ENCODE data around the gene DAPK2. TPM values are rescaled to one million over a fixed set of nuclear protein-coding genes. Genes with fewer than 3 reads are reported as not detected.
"Not testable (repeated sequence)": the region's sequence is repeated elsewhere in the genome, so short reads cannot be mapped to it uniquely, and the experiment has no call there.

DAPK2 gene
- total and polyA plus RNA-seq, 12 donors, result 20.8 to 62.6 (median 38.5) TPM

DNA sequence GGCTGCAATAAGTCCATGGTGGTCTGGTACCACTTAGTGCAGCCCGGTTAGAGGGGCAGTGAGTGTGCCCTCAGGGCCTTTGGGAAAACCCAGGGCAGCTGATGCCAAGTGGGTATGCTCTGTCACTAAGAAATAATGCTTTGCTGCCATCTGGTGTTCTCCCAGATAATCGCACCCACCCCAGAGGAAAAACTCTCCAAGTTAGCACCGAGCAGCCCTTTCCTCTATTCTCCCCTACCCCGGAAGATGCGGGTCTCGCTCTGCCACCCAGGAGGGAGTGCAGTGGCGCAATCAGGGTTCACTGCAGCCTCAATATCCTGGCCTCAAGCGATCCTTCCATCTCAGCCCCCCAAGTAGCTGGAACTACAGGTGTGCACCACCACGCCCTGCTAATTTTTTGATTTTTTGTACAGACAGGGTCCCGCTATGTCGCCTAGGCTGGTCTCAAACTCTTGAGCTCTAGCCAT is 21.3 kb upstream of the DAPK2 start:
- ATAC-seq (peak; percentile 63 to 86 (median 78)), DNase-seq (peak; percentile 19 to 55)
- WGBS, 2 donors, result 25 to 27% methylated on average over 11 of the region's 11 CpGs
- TF ChIP-seq, protein P1, sequence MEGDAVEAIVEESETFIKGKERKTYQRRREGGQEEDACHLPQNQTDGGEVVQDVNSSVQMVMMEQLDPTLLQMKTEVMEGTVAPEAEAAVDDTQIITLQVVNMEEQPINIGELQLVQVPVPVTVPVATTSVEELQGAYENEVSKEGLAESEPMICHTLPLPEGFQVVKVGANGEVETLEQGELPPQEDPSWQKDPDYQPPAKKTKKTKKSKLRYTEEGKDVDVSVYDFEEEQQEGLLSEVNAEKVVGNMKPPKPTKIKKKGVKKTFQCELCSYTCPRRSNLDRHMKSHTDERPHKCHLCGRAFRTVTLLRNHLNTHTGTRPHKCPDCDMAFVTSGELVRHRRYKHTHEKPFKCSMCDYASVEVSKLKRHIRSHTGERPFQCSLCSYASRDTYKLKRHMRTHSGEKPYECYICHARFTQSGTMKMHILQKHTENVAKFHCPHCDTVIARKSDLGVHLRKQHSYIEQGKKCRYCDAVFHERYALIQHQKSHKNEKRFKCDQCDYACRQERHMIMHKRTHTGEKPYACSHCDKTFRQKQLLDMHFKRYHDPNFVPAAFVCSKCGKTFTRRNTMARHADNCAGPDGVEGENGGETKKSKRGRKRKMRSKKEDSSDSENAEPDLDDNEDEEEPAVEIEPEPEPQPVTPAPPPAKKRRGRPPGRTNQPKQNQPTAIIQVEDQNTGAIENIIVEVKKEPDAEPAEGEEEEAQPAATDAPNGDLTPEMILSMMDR (IDR thresholded peaks at IDR 0.05), result peak; percentile 74 to 90 (median 85)
- intact Hi-C loops (cut with DNase I), result loop anchor here (1.0 to 10.0 kb wide), 9 partner anchors 177 to 603 kb away; no protein-coding TSS in a partner anchor
- Histone ChIP-seq H3K4me1 (peaks cover 0 to 47% (median 27%) of the 10 kb centered on the region in 9 donors), H3K27me3 (no peaks in the 10 kb centered on the region), H3K27ac (no peak overlapping the region), H3K4me3 (no peak overlapping the region), H3K36me3 (peaks cover 0 to 14% (median 5%) of the 10 kb centered on the region in 9 donors), H3K9me3 (no peaks in the 10 kb centered on the region)

DNA sequence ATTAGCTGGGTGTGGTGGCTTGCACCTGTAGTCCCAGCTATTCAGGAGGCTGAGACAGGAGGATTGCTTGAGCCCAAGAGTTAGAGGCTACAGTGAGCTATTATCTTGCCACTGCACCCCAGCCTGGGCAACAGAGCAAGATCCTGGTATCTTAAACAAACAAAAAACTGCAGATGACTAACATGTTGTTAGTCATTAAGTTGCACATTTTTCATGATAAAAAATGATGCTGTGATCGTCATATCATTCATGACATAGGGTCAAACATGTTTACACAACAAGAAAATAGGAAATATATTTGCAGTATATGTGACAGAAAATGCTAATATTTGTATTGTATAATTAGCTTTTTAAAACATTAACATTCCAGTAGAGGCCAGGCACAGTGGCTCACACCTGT is 20.2 kb upstream of the DAPK2 start:
- Histone ChIP-seq H3K9me3 (no peaks in the 10 kb centered on the region), H3K36me3 (peaks cover 0 to 3% (median 0%) of the 10 kb centered on the region in 9 donors), H3K4me1 (peaks cover 0 to 36% (median 20%) of the 10 kb centered on the region in 9 donors), H3K4me3 (no peak overlapping the region), H3K27ac (no peak overlapping the region), H3K27me3 (no peaks in the 10 kb centered on the region)
- intact Hi-C loops (cut with DNase I), result loop anchor here in 9 of 10 donors (2.0 to 10.0 kb wide), 7 partner anchors 176 to 602 kb away; no protein-coding TSS in a partner anchor
- ATAC-seq (no peak), DNase-seq (no peak)
- TF ChIP-seq, protein P1 (IDR thresholded peaks at IDR 0.05), result no peak
- WGBS, 2 donors, result 83 to 84% methylated on average over 1 of the region's 1 CpG

DNA sequence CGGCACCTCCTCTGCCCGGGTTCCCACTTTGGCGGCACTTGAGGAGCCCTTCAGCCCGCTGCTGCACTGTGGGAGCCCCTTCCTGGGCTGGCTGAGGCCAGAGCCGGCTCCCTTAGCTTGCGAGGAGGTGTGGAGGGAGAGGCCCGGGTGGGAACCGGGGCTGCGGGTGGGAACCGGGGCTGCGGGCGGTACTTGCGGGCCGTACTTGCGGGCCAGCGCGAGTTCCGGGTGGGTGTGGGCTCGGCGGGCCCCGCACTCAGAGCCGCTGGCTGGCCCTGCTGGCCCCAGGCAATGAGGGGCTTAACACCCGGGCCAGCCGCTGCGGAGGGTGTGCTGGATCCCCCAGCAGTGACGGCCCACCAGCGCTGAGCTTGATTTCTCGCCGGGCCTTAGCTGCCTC is 14.4 kb upstream of the DAPK2 start:
- TF ChIP-seq, protein P1 (IDR thresholded peaks at IDR 0.05), result no peak
- Histone ChIP-seq H3K27me3 (no peaks in the 10 kb centered on the region), H3K36me3 (no peaks in the 10 kb centered on the region), H3K4me1 (no peaks in the 10 kb centered on the region), H3K4me3 (no peak overlapping the region), H3K27ac (no peak overlapping the region), H3K9me3 (peaks cover 0 to 4% (median 0%) of the 10 kb centered on the region in 11 donors)
- ATAC-seq (no peak), DNase-seq (no peak)
- 96% methylated on average over 27 to 29 of the region's 29 CpGs for WGBS, 2 donors
- intact Hi-C loops (cut with DNase I), result loop anchor here in 1 of 10 donors (10.0 kb wide), 2 partner anchors 456 to 596 kb away; no protein-coding TSS in a partner anchor

DNA sequence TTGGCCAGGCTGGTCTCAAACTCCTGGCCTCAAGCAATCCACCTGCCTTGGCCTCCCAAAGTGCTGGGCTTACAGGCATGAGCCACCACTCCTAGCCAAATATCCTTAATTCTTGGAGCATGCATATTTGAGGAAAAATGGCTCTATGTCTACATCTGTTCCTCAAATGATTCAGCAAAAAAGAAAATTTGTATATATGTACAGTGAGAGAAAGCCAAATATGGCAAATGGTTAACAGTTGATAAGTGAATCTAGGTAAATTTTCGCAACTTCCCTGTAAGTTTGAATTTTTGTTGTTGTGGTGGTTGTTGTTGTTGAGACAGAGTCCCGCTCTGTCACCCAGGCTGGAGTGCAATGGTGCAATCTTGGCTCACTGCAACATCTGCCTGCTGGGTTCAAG is 12.8 kb upstream of the DAPK2 start:
- H3K4me1 ChIP-seq; H3K4me3 ChIP-seq; H3K36me3 ChIP-seq; DNase-seq; H3K27ac ChIP-seq; H3K27me3 ChIP-seq; ATAC-seq; H3K9me3 ChIP-seq; intact Hi-C loops (cut with DNase I): not testable (repeated sequence)
- WGBS, 2 donors, result 92 to 96% methylated on average over 2 of the region's 2 CpGs

DNA sequence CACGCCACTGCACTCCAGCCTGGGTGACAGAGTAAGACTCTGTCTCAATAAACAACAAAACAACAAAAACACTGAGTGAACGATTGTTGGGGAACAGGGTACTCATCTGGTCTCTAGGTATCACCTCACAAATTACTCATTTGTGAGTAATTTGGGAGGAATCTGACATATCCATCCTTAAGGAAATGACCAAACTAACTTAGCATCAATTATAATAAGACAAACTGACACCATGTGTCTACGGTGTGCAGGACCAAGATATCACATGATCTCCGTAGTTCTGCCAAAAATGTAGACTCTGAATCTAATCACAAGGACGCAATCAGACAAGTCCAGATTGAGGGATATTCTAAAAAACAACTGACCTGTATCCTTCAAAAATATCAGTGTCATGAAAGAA is 12.0 kb upstream of the DAPK2 start:
- intact Hi-C loops (cut with DNase I), result no loop called here
- ATAC-seq, result no peak
- no peaks in the 10 kb centered on the region for H3K36me3 ChIP-seq
- peaks cover 0 to 4% (median 0%) of the 10 kb centered on the region in 11 donors for H3K9me3 ChIP-seq
- no peaks in the 10 kb centered on the region for H3K27me3 ChIP-seq
- H3K27ac ChIP-seq, result no peak overlapping the region
- WGBS, 2 donors, result 81 to 86% methylated on average over 5 of the region's 5 CpGs
- H3K4me1 ChIP-seq, result no peaks in the 10 kb centered on the region
- H3K4me3 ChIP-seq, result no peak overlapping the region
- DNase-seq, result no peak
- TF ChIP-seq, protein P1 (IDR thresholded peaks at IDR 0.05), result no peak

DNA sequence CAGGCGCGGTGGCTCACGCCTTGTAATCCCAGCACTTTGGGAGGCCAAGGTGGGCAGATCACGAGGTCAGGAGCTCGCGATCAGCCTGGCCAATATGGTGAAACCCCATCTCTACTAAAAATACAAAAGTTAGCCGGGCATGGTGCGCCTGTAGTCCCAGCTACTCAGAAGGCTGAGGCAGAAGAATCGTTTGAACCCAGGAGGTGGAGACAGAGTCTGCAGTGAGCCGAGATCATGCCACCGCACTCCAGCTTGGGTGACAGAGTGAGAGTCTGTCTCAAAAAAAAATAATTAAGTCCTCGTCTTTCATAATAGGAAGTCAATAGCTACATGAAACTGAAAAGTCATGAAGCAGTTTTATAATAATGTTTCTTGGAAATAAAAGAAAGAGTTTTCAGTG is 7.4 kb upstream of the DAPK2 start:
- H3K9me3 ChIP-seq; H3K36me3 ChIP-seq; H3K27me3 ChIP-seq; DNase-seq; H3K27ac ChIP-seq; H3K4me3 ChIP-seq; intact Hi-C loops (cut with DNase I); ATAC-seq: not testable (repeated sequence)
- peaks cover 0 to 24% (median 0%) of the 10 kb centered on the region in 9 donors for H3K4me1 ChIP-seq
- 83 to 89% methylated on average over 12 of the region's 12 CpGs for WGBS, 2 donors
